Forelimb muscle (tissue), 1 donor: ENCODE results near the gene RHCG. TPM values are rescaled to one million over a fixed set of nuclear protein-coding genes. Genes with fewer than 3 reads are reported as not detected.

Experiments
- DNase-seq: peaks from one replicate; pipeline ENCODE4 v3.0.0-alpha.2; 2013; ENCODE audit warnings: low read depth
- polyA plus RNA-seq: library from polyadenylated mRNA; unstranded; fragments of 120-200 nt; gene quantifications from one replicate; pipeline ENCODE4 v1.2.1, GENCODE V29; 2013; ENCODE audit not compliant: insufficient read length

Gene RHCG
- polyA plus RNA-seq, 1 donor = not detected

DNA sequence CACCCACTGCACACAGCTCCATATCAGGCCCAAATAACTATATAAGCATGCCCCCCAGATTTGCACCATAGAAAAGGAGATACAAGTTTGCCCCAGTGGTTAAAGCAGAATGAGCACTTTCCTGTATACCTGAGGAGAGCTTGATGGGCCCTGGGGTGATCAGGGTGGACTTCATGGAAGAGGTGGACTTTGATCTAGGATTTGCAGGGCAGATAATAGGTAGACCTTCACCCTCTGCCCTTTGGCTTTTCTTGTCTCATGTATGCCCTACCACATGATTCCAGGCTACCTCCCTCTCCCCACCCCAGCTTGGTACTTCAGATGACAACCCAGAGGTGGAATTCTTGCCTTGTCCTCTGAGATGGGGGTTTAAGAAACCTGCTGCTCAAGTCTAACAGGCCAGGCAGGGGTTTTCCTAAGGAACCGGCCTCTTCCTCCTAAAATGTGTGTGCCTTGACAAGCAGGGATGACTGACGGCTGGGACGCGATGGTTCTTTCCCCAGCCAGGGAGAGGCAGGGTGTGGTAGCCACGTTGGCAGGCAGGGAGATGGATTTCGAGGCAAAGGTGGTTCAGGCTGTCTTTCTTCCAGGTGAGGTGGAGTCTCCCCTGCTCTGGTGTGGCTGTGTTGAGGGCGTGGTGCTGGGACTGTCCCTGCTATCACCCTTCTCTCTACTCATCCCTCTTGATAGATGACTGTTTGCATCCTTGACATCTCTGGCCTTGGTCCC, 6.6 kb upstream of the RHCG start:
- no peak for DNase-seq

DNA sequence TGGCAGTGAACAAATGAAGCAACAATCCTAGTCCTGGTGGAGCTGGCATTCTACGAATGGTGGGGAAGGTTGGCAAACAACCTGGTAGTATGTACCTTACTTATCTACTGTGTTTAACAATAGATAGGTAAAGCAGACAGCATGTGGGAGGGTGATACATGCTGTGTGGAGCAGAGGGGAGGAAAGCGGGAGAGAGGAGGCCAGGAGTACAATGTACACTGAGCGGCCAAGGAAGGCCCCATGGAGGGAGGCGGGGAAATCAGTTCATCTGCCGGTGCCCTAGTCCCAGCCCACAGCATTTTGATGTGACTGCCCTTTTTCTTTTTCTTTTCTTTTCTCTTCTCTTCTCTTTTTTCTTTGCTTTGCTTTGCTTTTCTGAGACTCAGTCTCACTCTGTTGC, 5.3 kb upstream of the RHCG start:
- no peak for DNase-seq

DNA sequence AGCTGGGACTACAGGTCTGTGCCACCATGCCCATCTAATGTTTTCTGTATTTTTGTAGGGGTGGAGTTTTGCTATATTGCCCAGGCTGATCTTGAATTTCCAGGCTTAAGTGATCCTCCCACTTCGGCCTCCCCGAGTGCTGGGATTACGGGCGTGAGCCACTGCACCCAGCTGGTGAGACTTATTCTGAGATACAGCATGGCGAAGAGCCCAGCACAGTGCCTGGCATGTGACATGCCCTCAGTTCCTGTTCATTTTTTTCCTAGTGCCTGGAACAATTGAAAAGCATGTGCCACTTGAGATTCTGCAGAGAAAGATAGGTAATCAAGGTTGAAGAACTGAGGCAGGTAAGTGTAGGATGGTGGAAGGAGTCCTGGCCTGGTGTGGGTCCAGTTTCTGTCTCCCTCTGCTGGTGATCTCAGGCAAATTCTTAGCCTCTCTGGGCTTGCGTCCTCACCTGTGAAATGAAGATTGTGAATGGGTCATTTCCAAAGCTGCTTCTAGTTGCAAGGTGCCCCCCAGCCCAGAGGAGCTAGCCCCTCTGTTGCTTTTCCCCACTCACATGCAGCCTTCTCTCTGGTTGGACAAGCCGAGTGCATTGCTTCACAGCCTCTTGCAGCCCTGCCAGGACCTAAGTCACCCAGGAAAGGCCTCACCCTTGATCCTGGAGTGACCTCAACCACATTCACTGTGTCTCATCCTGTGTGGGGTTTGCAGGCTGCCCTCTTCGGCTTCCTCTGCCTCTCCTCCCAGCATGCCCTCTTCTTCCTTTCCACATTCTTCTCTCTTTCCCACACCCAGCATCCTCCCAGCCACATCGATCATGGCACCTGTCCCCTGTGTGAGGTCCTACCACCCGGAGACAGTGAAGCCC, 4.3 kb upstream of the RHCG start:
- no peak for DNase-seq

DNA sequence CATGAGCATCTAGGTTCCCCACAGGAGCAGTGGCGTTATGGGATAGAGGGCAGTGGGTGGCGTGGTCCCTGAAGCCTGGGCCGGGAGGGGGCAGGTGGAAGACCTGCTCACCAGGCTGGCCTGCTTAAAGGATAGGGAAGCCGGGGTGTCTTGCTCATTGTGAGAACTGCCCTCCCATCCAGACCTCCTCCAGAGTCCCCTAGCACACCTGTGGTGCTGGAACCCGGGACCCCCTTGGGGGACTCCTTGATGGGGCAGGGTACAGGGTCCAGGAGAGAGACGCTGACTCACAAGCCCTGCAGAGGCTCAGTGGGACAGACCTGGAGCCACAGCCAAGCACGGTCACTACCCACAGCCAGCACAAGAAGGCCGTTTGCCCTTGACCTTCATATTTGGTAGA, 2.8 kb upstream of the RHCG start:
- DNase-seq = no peak

- DNase-seq = no peak
These were observed 2.2 kb upstream of the RHCG start for GRCh38 chr15:89498574-89498906.

DNA sequence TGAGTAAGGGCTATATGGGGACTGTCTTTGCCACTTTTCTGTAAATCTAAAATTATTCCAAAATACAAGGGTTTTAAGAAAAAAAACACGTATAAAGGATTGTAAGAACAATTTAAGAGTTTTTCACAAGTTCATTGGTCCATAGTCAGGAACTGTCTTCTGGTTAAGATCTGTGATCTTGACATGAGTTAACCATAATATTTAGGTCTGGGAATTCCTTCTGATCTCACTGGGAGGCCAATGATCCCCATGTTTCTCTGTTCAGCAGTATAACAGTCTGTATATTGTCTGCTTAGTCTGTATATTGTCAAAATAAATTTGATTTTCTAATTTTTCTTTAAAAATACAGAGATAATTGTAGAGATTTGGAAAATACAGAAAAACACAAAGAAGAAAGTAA, 848 bp upstream of the RHCG start:
- no peak for DNase-seq

- DNase-seq = no peak
These were observed 691 bp downstream of the RHCG start for GRCh38 chr15:89495638-89496145.

DNA sequence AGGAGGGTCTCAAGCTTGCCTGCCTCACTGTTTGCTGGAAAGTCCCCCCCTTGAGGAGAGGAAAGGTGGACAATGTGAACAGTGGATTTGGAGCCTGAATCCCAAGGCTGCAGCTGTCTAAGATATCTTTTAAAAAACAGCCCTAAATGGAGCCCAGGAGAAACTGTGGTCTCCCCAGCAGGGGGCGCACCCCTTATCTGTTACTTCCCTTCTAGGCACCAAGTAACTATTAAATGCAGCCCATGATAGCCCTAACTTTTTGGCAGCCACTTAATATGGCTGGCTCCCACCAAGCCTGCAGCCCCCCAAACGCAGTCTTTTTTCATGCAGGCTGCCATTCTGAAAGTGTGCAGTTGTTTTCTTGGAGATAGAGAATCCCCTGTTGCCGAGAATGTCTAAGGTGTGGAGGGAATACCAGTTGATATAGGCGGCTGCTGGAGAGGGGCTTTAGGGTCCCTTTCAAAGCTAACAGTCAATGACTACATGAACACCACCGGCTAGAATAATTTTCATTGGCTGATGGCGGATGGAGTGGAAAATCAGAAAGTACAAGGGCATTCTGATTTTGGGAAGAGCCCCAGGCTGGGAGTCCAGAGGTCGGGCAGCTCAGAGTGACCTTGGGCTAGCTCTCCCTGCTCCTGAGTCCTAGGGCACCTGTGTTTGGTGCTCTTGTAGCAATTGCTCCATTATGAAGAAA, 1.3 kb downstream of the RHCG start:
- DNase-seq = no peak

DNA sequence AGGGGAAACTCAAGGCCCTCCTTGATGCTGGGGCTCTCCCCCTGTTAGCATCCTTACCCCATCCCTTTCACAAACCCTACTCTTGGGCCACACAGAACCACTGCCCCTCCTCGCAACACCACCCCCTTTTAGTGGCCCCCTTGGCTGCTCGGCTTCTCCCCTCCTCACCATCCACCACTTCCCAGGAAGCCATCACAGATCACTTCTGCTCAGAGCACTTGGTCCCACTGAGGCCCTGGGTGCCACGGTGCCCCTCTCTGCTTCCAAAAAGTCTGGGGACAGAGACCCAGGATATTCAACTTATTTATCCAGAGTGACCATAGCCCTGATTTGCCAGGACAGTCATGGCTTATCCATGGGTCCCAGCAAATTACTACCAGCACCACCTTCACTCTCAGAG, 2.4 kb downstream of the RHCG start:
- DNase-seq = no peak

DNA sequence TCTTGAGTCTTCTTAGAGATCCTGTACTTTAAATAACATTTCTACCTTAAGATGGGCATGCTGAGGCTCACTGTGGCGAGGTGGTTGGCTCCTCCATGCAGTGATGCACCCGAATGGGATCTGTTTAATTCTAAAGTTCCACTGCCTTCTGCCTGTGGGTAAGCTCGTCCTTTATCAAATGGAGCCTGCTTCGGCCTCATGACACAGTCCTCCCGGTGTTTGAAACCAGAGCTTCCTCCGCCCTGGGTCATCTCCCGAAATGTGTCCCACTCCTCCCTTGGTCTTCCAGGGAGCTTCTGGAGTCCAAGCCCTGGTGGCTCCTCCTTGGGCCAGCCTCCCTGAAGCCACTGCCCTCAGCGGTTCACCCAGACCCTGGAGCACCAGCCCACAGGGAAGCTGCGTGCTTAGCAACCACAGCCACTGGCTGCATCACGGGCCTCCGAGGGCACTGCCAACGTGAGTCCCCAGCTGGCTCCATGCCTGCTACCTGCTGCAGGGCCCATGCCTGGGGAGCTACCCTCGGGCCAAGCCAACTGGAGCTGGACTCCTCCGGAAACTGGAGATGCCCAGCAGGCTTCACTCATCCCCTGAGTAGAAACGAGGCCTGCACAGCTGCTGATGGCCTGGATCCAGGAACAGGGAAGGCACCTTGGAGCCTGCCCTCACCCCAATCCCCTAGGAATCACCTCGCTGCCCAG, 3.3 kb downstream of the RHCG start:
- no peak for DNase-seq

GRCh38 chr15:89492111-89492641, 4.2 kb downstream of the RHCG start:
- DNase-seq = no peak

DNA sequence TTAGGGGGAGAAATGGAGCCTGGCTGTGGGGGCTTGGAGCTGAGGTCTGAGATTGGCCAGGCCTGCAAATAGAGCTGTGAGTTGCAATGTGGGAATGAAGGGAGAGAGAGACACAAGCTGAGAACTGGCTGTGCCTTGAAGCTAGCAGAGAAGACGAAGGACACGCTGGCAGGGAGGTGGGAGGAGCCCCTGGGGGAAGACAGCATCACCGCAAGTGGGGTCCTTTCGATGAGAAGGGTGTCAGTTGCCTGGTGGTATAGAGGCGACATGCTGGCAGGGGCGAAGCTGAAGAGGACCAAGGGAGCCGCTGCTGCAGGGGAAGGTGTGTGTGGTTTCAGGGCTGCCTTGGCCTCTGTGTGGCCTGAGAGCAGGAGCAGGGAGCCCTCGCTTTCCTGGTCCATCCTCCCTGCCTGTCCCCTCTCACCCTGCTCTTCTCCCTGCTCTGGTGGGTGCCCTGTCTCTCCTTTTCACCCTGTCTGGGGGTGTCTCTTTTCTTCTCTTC, 5.5 kb downstream of the RHCG start:
- DNase-seq = no peak

DNA sequence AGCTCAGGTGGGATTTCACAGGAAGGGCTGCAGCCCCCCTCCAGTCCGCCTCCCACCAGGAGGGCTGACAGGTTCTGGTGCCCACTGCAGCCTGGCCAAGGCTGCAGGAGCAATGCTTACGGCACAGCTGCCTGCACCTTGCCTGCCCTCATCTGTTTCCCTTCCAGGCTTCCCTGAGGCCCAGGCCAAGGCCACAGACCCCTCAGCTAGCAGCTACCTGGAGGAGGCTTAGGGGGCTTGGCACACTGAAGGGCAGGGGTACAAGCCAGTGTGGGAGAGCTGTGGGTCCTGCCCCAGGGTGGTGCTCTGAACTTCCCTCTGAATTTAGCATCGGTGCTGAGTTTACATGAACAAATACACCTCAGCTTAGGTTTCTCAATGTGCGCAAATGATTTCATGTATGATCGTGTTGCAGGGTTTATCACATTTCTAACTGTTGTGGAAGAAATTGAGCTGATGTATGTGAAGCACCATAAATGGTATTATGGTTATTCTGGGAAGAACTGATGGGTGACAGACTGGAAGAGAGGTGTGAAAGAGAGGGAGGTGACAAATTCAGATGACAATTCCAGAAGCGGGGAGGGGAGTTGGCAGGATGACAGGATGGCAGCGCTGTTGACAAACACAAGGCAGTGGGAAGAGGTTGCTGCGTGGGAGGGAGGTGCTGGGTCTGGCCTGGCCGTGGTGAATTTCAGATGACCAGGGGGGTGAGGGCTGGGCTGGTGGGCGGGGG, 6.1 kb downstream of the RHCG start:
- DNase-seq = no peak

DNA sequence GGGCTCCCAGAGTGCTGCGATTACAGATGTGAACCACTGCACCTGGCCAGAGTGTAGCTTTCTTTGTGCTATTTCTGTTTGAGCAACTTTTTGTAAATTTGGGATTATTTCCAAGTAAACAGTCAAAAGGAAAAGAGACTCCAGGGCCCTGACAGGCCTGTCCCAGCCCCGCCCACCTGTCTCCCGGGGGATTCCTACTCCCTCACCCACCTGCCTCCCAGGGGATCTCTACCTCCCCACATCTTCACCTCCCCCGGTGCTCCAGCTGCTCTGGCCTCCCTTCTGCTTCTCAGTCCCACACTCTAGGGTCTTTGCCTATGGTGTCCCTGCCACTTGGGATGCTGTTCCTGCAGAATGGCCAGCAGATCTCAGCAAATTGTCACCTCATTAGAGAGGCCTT, 7.0 kb downstream of the RHCG start:
- DNase-seq = no peak

GRCh38 chr15:89487791-89488190, 8.6 kb downstream of the RHCG start:
- DNase-seq = no peak

DNA sequence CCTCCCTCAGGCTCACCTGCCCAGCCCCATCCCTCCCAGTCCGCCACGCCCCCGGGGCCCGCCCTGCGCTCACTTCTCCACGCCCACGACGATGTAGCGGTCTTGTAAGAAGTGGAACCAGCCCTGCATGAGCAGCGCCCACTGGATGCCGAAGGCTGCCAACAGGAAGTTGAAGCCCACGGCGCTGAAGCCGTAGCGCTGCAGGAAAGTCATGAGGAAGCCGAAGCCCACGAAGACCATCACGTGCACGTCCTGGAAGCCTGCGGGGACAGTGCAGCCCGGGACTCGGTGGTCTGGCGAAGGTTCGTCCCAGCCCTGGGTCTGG, 9.7 kb downstream of the RHCG start:
- DNase-seq = no peak

- DNase-seq = no peak
These were observed 13.3 kb downstream of the RHCG start for GRCh38 chr15:89483079-89483478.

- no peak for DNase-seq
These were observed 14.2 kb downstream of the RHCG start for GRCh38 chr15:89482139-89482538.

DNA sequence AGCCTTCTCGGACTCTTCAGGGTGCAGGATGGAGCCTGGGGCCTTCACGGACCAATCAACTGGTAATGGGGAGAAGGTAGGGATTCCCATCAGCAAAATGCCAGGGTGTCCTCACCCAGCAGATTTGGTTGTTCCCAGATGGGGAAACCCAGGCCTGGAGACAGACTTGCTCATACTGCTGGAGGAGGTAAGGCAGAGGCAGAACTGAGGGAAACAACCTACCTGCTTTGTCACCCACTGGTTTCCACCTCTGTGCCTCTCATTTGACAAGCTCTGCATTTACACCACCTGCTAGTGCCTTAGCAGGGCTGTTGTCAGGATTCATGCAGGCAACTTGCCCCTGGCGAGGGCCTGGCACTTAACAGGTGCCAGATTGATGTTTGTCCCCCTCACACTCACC, 15.9 kb downstream of the RHCG start:
- no peak for DNase-seq

GRCh38 chr15:89479173-89479572, 17.2 kb downstream of the RHCG start:
- no peak for DNase-seq
